B cell (primary cell): Measurements from ENCODE around the gene ACIN1. TPM values are rescaled to one million over a fixed set of nuclear protein-coding genes. Genes with fewer than 3 reads are reported as not detected.

Experiments
- ATAC-seq: fragments of 200-7000 bp; cut with Tn5 transposase; one replicate; pipeline ENCODE4 v1.10.0; 2021; ENCODE audit warnings: low read depth, mild to moderate bottlenecking, moderate number of reproducible peaks, moderate library complexity
- CTCF ChIA-PET: fragments of 350-600 bp; sonication (Branson Sonifier 250); formaldehyde crosslinking; loops from one replicate; lab custom pipeline; 2021; ENCODE audit warnings: antibody characterized with exemption, inconsistent platforms; lab: Charles Lee
- POLR2A ChIA-PET: fragments of 350-600 bp; sonication (Branson Sonifier 250); formaldehyde crosslinking; loops from one replicate; lab custom pipeline; 2021; ENCODE audit warnings: antibody characterized with exemption; lab: Charles Lee
- DNase-seq: peaks from one replicate; pipeline ENCODE4 v3.0.0; 2013
- H2AFZ ChIP-seq: 2 replicates; pipeline ENCODE4 v1.6.1; 2012; ENCODE audit warnings: mild to moderate bottlenecking, low read depth, low read length; ENCODE audit not compliant: insufficient read depth, poor library complexity, severe bottlenecking
- H3K27ac ChIP-seq, 2 donors: 1 replicate in 1 of 2; 2 replicates in 1 of 2; pipeline ENCODE4 v1.5.1; 2012 to 2013; ENCODE audit warnings: low read length in 2 of 2, mild to moderate bottlenecking in 2 of 2, moderate library complexity in 1 of 2
- H3K27me3 ChIP-seq, 4 experiments: fragments of 200-600 bp in 1 of 4; sonication (generic) in 1 of 4; replicated peaks in 1 of 4; 1 replicate in 2 of 4; 2 replicates in 2 of 4; pipeline versions ENCODE4 v1.6.1 to v1.7.0; 2013 to 2016; ENCODE audit warnings: low read length in 3 of 4, mild to moderate bottlenecking in 2 of 4, mixed read lengths in 1 of 4, moderate library complexity in 1 of 4; ENCODE audit not compliant: insufficient read depth in 4 of 4, control insufficient read depth in 3 of 4; ENCODE audit errors: control extremely low read depth in 1 of 4
- H3K36me3 ChIP-seq, 2 experiments: replicated peaks in 1 of 2; 1 replicate in 1 of 2; 2 replicates in 1 of 2; pipeline versions ENCODE4 v1.6.1 to v1.7.1; 2013; ENCODE audit warnings: low read length in 1 of 2; ENCODE audit not compliant: insufficient read depth in 2 of 2, control insufficient read depth in 1 of 2; ENCODE audit errors: control extremely low read depth in 1 of 2, extremely low read depth in 1 of 2
- H3K4me1 ChIP-seq, 2 donors: fragments of 200-600 bp in 1 of 2; sonication (generic) in 1 of 2; 1 replicate in 1 of 2; 2 replicates in 1 of 2; pipeline versions ENCODE4 v1.5.1 to v1.6.1; 2013 to 2017; ENCODE audit warnings: low read length in 2 of 2; ENCODE audit not compliant: control insufficient read depth in 2 of 2, insufficient read depth in 2 of 2
- H3K4me2 ChIP-seq: replicated peaks from 2 replicates; pipeline ENCODE3; 2012; ENCODE audit warnings: mild to moderate bottlenecking, low read depth, low read length; ENCODE audit not compliant: poor library complexity, severe bottlenecking
- H3K4me3 ChIP-seq, 5 experiments: fragments of 200-600 bp in 1 of 5; sonication (generic) in 1 of 5; 1 replicate in 3 of 5; 2 replicates in 2 of 5; pipeline versions ENCODE4 v1.5.1 to v1.7.0; 2011 to 2016; ENCODE audit warnings: low read length in 4 of 5, mild to moderate bottlenecking in 4 of 5, low read depth in 2 of 5, control low read depth in 1 of 5, moderate library complexity in 1 of 5; ENCODE audit not compliant: insufficient read depth in 1 of 5; ENCODE audit errors: control extremely low read depth in 1 of 5, extremely low read depth in 1 of 5
- H3K79me2 ChIP-seq: fragments of 200-600 bp; sonication (generic); one replicate; pipeline ENCODE4 v1.6.0; 2016; ENCODE audit warnings: low read length; ENCODE audit not compliant: control insufficient read depth, insufficient read depth
- H3K9ac ChIP-seq: fragments of 200-600 bp; sonication (generic); 2 replicates; pipeline ENCODE4 v1.6.1; 2017; ENCODE audit warnings: mild to moderate bottlenecking, low read length, moderate library complexity
- H3K9me3 ChIP-seq, 3 donors: one replicate each; pipeline versions ENCODE4 v1.6.1 to v1.7.1; 2013; ENCODE audit warnings: low read length in 2 of 3; ENCODE audit not compliant: control insufficient read depth in 2 of 3, insufficient read depth in 1 of 3; ENCODE audit errors: control extremely low read depth in 1 of 3
- H4K20me1 ChIP-seq: 2 replicates; pipeline ENCODE4 v1.6.0; 2012; ENCODE audit warnings: mild to moderate bottlenecking, low read length; ENCODE audit not compliant: insufficient read depth, control insufficient read depth, poor library complexity, severe bottlenecking
- H3K27ac Mint-ChIP-seq: one replicate; pipeline ENCODE4 v1.8.0; 2021; ENCODE audit warnings: mixed read lengths
- H3K27me3 Mint-ChIP-seq: one replicate; pipeline ENCODE4 v1.8.0; 2021; ENCODE audit warnings: mixed read lengths
- H3K4me1 Mint-ChIP-seq: one replicate; pipeline ENCODE4 v1.8.0; 2021; ENCODE audit warnings: mixed read lengths
- H3K4me3 Mint-ChIP-seq: one replicate; pipeline ENCODE4 v1.8.0; 2021; ENCODE audit warnings: mixed read lengths
- H3K9me3 Mint-ChIP-seq: one replicate; pipeline ENCODE4 v1.8.0; 2022; ENCODE audit warnings: mixed read lengths; ENCODE audit not compliant: insufficient read depth
- CTCF ChIP-seq: fragments of 200-600 bp; IDR thresholded peaks from one replicate; pipeline ENCODE4 v1.8.0; 2022; ENCODE audit warnings: antibody characterized with exemption, mild to moderate bottlenecking
- EZH2 ChIP-seq: IDR thresholded peaks from 2 replicates; pipeline ENCODE4 v1.6.1; 2012; ENCODE audit warnings: borderline replicate concordance, low read depth, mild to moderate bottlenecking, moderate library complexity, low read length; ENCODE audit not compliant: insufficient read depth, poor library complexity, severe bottlenecking
- WGBS: methylation state at CpG from one replicate; pipeline ENCODE4 v1.1.5; 2013; ENCODE audit warnings: missing lambda C conversion rate; ENCODE audit not compliant: insufficient coverage; 5-methylcytosine and 5-hydroxymethylcytosine counted together
- intact Hi-C: fragments of 100-400 bp; cut with micrococcal nuclease; formaldehyde crosslinking; loops from one replicate; pipeline ENCODE4 v1.10.0; 2022
- polyA plus RNA-seq: library from polyadenylated mRNA; depleted of rRNA; stranded (reverse); fragments of >200 nt; gene quantifications from 2 replicates; pipeline ENCODE4 v1.2.3, GENCODE V29; 2012
- total RNA-seq, 2 donors: library from RNA; stranded (reverse); fragments of 120-200 nt in 1 of 2; gene quantifications; 1 replicate in 1 of 2; 2 replicates in 1 of 2; pipeline versions ENCODE4 v1.2.3 to v1.2.4, GENCODE V29; 2013 to 2022

Gene ACIN1
- total and polyA plus RNA-seq, 2 donors (not counting 1 experiment from before 2014, with no cell fraction given): 178 to 359 TPM

- ChIA-PET CTCF (interaction anchor here (0.8 to 19.1 kb wide), 5 partner anchors 21 to 464 kb away, joined by 3 to 1134 read pairs (median 4); partner anchors contain the start of gene AJUBA), POLR2A (interaction anchor here (0.7 to 0.8 kb wide), 2 partner anchors 30 to 68 kb away, joined by 3 to 6 read pairs; no protein-coding TSS in a partner anchor)
- Histone ChIP-seq H3K27me3 (peaks cover 0 to 6% (median 0%) of the 10 kb centered on the region in 4 experiments), H3K36me3 (peaks cover 0 to 12% of the 10 kb centered on the region in 2 experiments), H3K4me2 (no peak overlapping the region), H3K27ac (no peak overlapping the region), H3K79me2 (no peaks in the 10 kb centered on the region), H3K9me3 (no peaks in the 10 kb centered on the region), H2AFZ (no peak overlapping the region), H3K4me1 (peaks cover 10 to 21% of the 10 kb centered on the region in 2 donors), H3K9ac (no peak overlapping the region), H4K20me1 (peaks cover 5% of the 10 kb centered on the region), H3K4me3 (no peak overlapping the region)
- no peak for DNase-seq
- intact Hi-C loops: loop anchor here (10.0 kb wide), 2 partner anchors 669 to 749 kb away; no protein-coding TSS in a partner anchor
- no peak for ATAC-seq
- no peak overlapping the region for H3K27ac Mint-ChIP-seq
- TF ChIP-seq EZH2 (no peak), CTCF (no peak)
- H3K4me1 Mint-ChIP-seq: peaks cover 18% of the 10 kb centered on the region
- H3K9me3 Mint-ChIP-seq: no peaks in the 10 kb centered on the region
- no peak overlapping the region for H3K4me3 Mint-ChIP-seq
- no peaks in the 10 kb centered on the region for H3K27me3 Mint-ChIP-seq
- WGBS: 85% methylated on average over 14 of the region's 17 CpGs
These were observed 40.7 kb downstream of the ACIN1 start for GRCh38 chr14:23054000-23054811.

GRCh38 chr14:23053426-23053825 lies 41.5 kb downstream of the ACIN1 start:
- Histone ChIP-seq H3K36me3 (peaks cover 0 to 4% of the 10 kb centered on the region in 2 experiments), H3K27me3 (peaks cover 0 to 6% (median 0%) of the 10 kb centered on the region in 4 experiments), H3K4me3 (no peak overlapping the region), H4K20me1 (peaks cover 5% of the 10 kb centered on the region), H3K4me2 (no peak overlapping the region), H3K9ac (no peak overlapping the region), H3K9me3 (no peaks in the 10 kb centered on the region), H3K4me1 (peaks cover 10 to 21% of the 10 kb centered on the region in 2 donors), H2AFZ (no peak overlapping the region), H3K79me2 (no peaks in the 10 kb centered on the region), H3K27ac (no peak overlapping the region)
- POLR2A ChIA-PET: no interaction called here
- Mint-ChIP-seq H3K9me3 (no peaks in the 10 kb centered on the region), H3K27me3 (no peaks in the 10 kb centered on the region), H3K4me1 (peaks cover 18% of the 10 kb centered on the region), H3K27ac (no peak overlapping the region), H3K4me3 (no peak overlapping the region)
- no peak for ATAC-seq
- 93% methylated on average over 10 of the region's 10 CpGs for WGBS
- CTCF ChIA-PET: interaction anchor here (0.8 to 19.1 kb wide), 6 partner anchors 21 to 463 kb away, joined by 3 to 1134 read pairs (median 4); partner anchors contain the start of gene AJUBA
- TF ChIP-seq EZH2 (no peak), CTCF (no peak)
- DNase-seq: no peak
- intact Hi-C loops: loop anchor here (10.0 kb wide), 2 partner anchors 669 to 749 kb away; no protein-coding TSS in a partner anchor
